Upper lobe of left lung (tissue), 6 donors: ENCODE measurements around the gene PFKL. TPM values are rescaled to one million over a fixed set of nuclear protein-coding genes. Genes with fewer than 3 reads are reported as not detected.

Source experiments
- ATAC-seq, 2 donors: fragments of 200-7000 bp; cut with Tn5 transposase; one replicate each; pipeline ENCODE4 v1.9.1; 2022; ENCODE audit warnings: mild to moderate bottlenecking in 2 of 2, moderate library complexity in 2 of 2; ENCODE audit not compliant: low FRiP score in 2 of 2
- DNase-seq, 2 donors: peaks; one replicate each; pipeline ENCODE4 v3.0.0-alpha.2; 2019 to 2020
- H3K27ac ChIP-seq, 4 donors: fragments of 200-600 bp; sonication (generic); one replicate each; pipeline ENCODE4 v1.5.1; 2016 to 2019
- H3K27me3 ChIP-seq, 4 donors: fragments of 200-600 bp; sonication (generic); one replicate each; pipeline ENCODE4 v1.5.1; 2017 to 2019
- H3K36me3 ChIP-seq, 4 donors: fragments of 200-600 bp; sonication (generic); one replicate each; pipeline ENCODE4 v1.5.1; 2016 to 2019
- H3K4me1 ChIP-seq, 4 donors: fragments of 200-600 bp; sonication (generic); one replicate each; pipeline ENCODE4 v1.5.1; 2018 to 2019
- H3K4me3 ChIP-seq, 4 donors: fragments of 200-600 bp; sonication (generic); one replicate each; pipeline ENCODE4 v1.5.1; 2017 to 2019; ENCODE audit warnings: mild to moderate bottlenecking in 2 of 4, moderate library complexity in 1 of 4
- H3K9me3 ChIP-seq, 4 donors: fragments of 200-600 bp; sonication (generic); one replicate each; pipeline ENCODE4 v1.5.1; 2018 to 2019
- EP300 ChIP-seq, 4 donors: sonication (generic); formaldehyde crosslinking; IDR thresholded peaks; one replicate each; pipeline ENCODE4 v1.5.1; 2017; ENCODE audit warnings: antibody characterized with exemption in 4 of 4, control low read depth in 2 of 4
- POLR2A ChIP-seq, 4 donors: fragments of 450-650 bp; IDR thresholded peaks; one replicate each; pipeline ENCODE4 v1.5.1; 2016 to 2017; ENCODE audit warnings: antibody characterized with exemption in 4 of 4, mild to moderate bottlenecking in 2 of 4
- POLR2AphosphoS5 ChIP-seq, 2 donors: sonication (generic); formaldehyde crosslinking; IDR thresholded peaks; one replicate each; pipeline ENCODE4 v1.5.1; 2017; ENCODE audit warnings: antibody characterized with exemption in 2 of 2
- WGBS, 2 donors: methylation state at CpG; one replicate each; pipeline ENCODE4 v1.1.5; 2017 to 2018; 5-methylcytosine and 5-hydroxymethylcytosine counted together
- total RNA-seq, 6 donors: library from RNA; depleted of rRNA in 4 of 6; stranded (reverse); fragments of >200 nt in 4 of 6; gene quantifications; one replicate each; pipeline versions ENCODE4 v1.1.0 to v1.2.1, GENCODE V29; 2016 to 2021
- TF ChIP-seq, protein P1 (sequence below), 6 experiments: fragments of 450-650 bp in 4 of 6; fragments of 200-600 bp in 2 of 6; sonication (generic) in 2 of 6; IDR thresholded peaks; one replicate each; pipeline ENCODE4 v1.5.1; 2016 to 2019; ENCODE audit warnings: antibody characterized with exemption in 6 of 6
- donor health status: DM: no; HTN: no; CAD: no; lungs with moderate emphysema.
- donor health status: DM: no; HTN: yes; CAD: no; lungs with severe emphysema.

The PFKL gene
- total RNA-seq, 6 donors from 2014 or later: 69.8 to 157 (median 135) TPM

DNA sequence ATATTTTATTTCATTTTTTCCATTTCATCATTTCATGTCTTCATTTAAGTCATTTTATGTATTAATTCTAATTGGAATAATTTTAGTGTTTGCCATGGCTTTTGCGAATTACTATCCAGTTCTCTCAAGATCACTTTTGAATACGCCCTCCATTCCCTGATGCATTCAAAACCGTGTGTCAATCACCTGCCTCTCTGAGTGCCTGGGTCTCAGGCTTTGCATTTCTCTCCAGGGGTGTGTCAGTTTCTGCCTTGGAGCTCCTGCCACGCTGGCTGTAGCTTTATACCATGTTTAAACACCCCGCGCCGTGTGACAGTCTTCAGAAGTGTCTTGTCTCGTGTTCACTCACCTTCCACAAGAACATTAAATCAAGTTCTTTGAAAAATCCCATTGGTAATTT is 30.8 kb upstream of the PFKL start:
- ATAC-seq (no peak), DNase-seq (no peak)
- Histone ChIP-seq H3K36me3 (no peaks in the 10 kb centered on the region), H3K27me3 (no peaks in the 10 kb centered on the region), H3K4me3 (no peak overlapping the region), H3K27ac (no peak overlapping the region), H3K4me1 (no peaks in the 10 kb centered on the region), H3K9me3 (no peaks in the 10 kb centered on the region)
- WGBS, 2 donors: 79 to 87% methylated on average over 8 of the region's 8 CpGs
- TF ChIP-seq EP300 (IDR thresholded peaks at IDR 0.05) (no peak), POLR2A (IDR thresholded peaks at IDR 0.05) (no peak), POLR2AphosphoS5 (IDR thresholded peaks at IDR 0.05) (no peak)
- TF ChIP-seq, protein P1, sequence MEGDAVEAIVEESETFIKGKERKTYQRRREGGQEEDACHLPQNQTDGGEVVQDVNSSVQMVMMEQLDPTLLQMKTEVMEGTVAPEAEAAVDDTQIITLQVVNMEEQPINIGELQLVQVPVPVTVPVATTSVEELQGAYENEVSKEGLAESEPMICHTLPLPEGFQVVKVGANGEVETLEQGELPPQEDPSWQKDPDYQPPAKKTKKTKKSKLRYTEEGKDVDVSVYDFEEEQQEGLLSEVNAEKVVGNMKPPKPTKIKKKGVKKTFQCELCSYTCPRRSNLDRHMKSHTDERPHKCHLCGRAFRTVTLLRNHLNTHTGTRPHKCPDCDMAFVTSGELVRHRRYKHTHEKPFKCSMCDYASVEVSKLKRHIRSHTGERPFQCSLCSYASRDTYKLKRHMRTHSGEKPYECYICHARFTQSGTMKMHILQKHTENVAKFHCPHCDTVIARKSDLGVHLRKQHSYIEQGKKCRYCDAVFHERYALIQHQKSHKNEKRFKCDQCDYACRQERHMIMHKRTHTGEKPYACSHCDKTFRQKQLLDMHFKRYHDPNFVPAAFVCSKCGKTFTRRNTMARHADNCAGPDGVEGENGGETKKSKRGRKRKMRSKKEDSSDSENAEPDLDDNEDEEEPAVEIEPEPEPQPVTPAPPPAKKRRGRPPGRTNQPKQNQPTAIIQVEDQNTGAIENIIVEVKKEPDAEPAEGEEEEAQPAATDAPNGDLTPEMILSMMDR (IDR thresholded peaks at IDR 0.05): no peak

DNA sequence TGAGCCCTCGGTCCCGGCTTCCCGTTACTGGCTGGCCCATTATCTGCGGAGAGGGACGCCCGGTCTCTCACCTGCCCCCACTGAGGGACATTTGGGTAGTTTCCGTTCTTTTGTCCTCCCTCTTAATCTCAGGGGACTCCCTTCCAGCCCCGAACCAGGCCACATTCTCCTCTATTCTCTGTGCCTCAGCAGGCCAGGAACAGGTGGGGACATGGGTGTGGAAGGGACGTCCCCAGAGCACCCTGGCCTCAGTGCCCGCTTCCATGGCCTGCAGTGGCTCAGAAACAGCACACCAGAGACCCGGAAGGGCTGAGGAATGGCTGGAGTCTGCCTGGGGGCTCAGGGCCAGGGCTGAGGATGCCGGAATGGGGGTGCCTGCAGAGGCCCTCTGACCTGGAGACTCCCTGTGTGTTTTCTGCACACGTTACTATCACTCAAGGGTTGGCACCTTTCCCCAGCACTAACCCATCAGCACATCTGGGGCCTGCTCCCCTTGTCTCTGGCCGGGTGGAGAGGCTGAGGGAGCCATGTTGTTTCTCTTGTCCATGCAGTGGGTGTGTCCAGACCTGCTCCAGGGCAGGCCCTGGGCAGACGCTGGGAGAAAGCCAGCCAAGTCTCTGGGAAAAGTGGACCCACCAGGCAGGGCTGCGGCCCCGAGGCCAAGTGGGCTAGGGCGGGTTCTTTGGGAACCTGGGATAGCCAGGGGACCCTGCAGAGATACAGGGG is 28.1 kb upstream of the PFKL start:
- H3K9me3 ChIP-seq: no peaks in the 10 kb centered on the region
- peak in 1 of 2 donors; percentile 34 for ATAC-seq
- no peak overlapping the region for H3K27ac ChIP-seq
- H3K27me3 ChIP-seq: no peaks in the 10 kb centered on the region
- H3K36me3 ChIP-seq: no peaks in the 10 kb centered on the region
- no peak overlapping the region for H3K4me3 ChIP-seq
- no peak for TF ChIP-seq EP300 (IDR thresholded peaks at IDR 0.05)
- TF ChIP-seq, protein P1 (IDR thresholded peaks at IDR 0.05): no peak
- TF ChIP-seq POLR2AphosphoS5 (IDR thresholded peaks at IDR 0.05): no peak
- no peak for TF ChIP-seq POLR2A (IDR thresholded peaks at IDR 0.05)
- DNase-seq: no peak
- H3K4me1 ChIP-seq: no peaks in the 10 kb centered on the region
- 87 to 96% methylated on average over 13 to 18 of the region's 18 CpGs for WGBS, 2 donors

DNA sequence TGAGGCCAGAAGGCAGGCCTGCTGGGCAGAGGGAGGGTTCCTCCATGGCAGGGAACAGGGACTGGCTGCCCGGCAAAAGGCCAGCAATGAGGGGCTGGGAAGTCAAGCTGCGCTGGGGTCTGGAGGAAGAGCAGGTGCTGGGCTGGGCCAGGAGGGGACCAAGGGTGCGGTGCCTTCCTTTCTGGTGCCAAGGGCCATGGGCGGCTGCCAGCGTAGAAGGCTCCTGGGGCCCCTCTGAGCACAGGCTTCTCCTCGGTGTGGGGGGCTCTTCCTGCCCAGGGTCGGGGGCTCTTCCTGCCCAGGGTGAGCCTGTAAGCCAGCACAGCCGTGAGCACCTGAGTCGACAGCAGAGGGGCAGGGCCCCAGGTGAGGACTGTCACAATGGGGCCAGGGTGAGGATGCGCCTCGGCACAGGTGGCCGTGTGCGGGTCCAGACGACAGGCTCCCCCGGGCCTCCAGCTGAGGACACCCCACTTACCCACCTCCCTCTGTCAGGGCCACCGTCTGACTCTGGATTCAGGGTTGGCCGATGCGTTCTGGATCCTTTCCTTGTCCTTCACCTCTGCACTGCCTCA is 27.5 kb upstream of the PFKL start:
- no peak for TF ChIP-seq POLR2A (IDR thresholded peaks at IDR 0.05)
- TF ChIP-seq, protein P1 (IDR thresholded peaks at IDR 0.05): no peak
- TF ChIP-seq EP300 (IDR thresholded peaks at IDR 0.05): no peak
- no peak for TF ChIP-seq POLR2AphosphoS5 (IDR thresholded peaks at IDR 0.05)
- Histone ChIP-seq H3K27me3 (no peaks in the 10 kb centered on the region), H3K36me3 (no peaks in the 10 kb centered on the region), H3K9me3 (no peaks in the 10 kb centered on the region), H3K27ac (no peak overlapping the region), H3K4me3 (no peak overlapping the region), H3K4me1 (no peaks in the 10 kb centered on the region)
- WGBS, 2 donors: 70 to 89% methylated on average over 2 to 16 of the region's 18 CpGs
- peak in 1 of 2 donors; percentile 34 for ATAC-seq
- no peak for DNase-seq

DNA sequence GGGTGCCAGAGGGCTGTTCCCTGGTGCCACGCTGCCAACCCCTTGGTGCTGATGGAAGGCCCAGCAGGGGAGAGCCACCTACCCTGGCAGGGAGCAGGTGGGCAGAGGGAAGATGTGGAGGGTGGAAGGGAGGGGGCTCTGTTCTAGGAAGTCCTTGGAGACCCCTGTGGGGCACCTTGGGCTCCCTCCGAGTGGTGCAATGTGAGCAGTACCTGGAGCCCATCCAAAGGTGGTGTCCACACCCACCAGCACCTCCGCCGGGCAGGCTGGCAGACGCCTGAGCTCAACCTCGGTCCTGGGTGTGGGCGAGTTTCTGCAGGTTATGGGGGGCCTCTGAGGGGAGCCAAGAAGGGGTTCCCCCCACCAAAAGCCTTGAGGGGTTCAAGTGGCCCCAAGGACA is 26.8 kb upstream of the PFKL start:
- TF ChIP-seq POLR2A (IDR thresholded peaks at IDR 0.05) (no peak), EP300 (IDR thresholded peaks at IDR 0.05) (no peak), POLR2AphosphoS5 (IDR thresholded peaks at IDR 0.05) (no peak)
- TF ChIP-seq, protein P1 (IDR thresholded peaks at IDR 0.05): no peak
- DNase-seq (no peak), ATAC-seq (peak in 1 of 2 donors; percentile 58)
- Histone ChIP-seq H3K36me3 (no peaks in the 10 kb centered on the region), H3K4me3 (no peak overlapping the region), H3K27me3 (no peaks in the 10 kb centered on the region), H3K27ac (no peak overlapping the region), H3K9me3 (no peaks in the 10 kb centered on the region), H3K4me1 (no peaks in the 10 kb centered on the region)
- WGBS, 2 donors: 87 to 100% methylated on average over 1 to 7 of the region's 7 CpGs
